ENCODE data around the gene PLEKHG5.

PLEKHG5 gene

DNA sequence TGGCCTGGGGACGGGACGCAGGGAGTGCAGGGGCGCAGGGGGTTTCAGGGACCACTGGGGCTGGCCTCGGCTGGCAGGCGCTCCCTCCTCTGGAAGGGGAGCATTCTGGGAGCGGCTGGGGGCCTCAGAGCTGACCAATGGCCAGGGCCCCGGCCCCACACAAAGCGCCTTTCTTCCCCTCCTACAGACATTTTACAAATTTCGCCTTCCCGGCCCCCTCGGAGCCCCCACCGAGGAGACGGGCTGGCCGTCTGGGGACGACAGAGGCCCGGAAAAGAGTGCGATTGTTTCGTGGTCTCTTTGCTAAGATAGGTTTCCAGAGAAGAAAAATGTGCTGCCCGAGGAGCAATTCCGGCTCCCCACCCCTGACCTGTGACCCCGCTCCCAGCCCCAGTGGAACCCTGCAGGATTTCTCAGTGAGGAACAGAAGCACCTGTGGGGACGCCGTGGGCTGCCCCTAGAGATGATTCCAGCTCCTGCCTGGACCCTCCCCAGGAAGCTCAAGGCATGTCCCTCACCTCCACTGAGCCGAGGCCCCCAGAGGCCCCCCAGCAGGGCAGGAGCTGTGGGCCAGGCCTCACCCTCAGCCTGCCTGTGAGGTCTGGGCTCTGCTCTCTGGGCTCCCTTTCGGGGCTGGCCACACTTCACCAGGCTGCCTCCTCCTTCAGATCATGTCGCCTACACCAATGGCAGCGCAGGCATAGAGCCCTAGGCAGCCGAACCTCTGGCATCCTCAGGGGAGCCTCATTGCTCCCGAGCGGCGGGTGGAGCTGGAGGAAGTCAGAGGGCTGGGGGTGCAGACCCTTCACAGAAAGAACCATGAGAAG lies 15.0 kb upstream of the PLEKHG5 start:
- TF ChIP-seq, protein P1, sequence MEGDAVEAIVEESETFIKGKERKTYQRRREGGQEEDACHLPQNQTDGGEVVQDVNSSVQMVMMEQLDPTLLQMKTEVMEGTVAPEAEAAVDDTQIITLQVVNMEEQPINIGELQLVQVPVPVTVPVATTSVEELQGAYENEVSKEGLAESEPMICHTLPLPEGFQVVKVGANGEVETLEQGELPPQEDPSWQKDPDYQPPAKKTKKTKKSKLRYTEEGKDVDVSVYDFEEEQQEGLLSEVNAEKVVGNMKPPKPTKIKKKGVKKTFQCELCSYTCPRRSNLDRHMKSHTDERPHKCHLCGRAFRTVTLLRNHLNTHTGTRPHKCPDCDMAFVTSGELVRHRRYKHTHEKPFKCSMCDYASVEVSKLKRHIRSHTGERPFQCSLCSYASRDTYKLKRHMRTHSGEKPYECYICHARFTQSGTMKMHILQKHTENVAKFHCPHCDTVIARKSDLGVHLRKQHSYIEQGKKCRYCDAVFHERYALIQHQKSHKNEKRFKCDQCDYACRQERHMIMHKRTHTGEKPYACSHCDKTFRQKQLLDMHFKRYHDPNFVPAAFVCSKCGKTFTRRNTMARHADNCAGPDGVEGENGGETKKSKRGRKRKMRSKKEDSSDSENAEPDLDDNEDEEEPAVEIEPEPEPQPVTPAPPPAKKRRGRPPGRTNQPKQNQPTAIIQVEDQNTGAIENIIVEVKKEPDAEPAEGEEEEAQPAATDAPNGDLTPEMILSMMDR (IDR thresholded peaks at IDR 0.05; ENCODE audit: borderline replicate concordance, insufficient read depth, low read depth, low read length): no peak
- no peak overlapping the region for H3K4me3 ChIP-seq (ENCODE audit: low read depth, low read length)

DNA sequence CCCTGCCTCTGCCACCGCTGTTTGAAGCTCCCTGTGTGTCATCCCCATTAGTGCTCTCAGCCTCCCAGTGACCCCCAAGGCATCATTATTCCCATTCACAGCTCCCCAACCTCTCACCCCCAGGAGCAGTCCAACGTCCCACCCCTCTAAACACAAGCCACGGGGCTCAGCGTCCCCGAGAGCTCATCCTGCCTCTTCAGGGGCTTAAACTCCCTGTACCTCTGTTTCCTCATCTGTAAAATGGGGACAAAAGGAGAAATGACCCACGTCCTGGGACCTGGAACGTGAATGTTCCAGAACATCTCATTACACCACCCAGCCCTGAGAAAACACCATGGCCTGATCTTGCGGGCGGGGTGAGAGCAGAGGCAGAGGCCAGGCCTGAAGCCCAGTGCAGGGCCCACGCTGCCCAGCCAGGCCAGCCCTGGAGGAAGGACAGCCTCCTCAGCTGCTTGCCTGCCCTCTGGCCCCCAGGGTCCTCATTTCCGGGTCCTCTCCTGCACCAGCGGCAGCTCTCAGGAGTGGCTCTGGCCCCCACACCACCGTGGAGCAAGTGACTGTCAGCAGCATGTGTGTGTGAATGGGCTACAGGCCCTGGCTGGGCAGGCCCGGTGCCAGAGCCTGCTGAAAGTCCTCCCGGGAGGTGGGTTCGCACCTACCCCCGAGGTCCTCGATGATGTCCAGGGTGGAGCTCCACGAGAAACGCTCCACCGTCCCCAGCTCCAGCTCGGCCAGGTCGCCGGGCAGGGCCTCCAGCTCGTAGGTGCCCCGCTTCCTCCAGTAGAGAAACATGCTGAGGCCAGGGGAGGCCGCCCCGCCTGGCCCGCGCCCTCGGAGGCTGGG lies 14.1 kb upstream of the PLEKHG5 start:
- TF ChIP-seq, protein P1 (IDR thresholded peaks at IDR 0.05; ENCODE audit: borderline replicate concordance, insufficient read depth, low read depth, low read length): no peak
- no peak overlapping the region for H3K4me3 ChIP-seq (ENCODE audit: low read depth, low read length)

DNA sequence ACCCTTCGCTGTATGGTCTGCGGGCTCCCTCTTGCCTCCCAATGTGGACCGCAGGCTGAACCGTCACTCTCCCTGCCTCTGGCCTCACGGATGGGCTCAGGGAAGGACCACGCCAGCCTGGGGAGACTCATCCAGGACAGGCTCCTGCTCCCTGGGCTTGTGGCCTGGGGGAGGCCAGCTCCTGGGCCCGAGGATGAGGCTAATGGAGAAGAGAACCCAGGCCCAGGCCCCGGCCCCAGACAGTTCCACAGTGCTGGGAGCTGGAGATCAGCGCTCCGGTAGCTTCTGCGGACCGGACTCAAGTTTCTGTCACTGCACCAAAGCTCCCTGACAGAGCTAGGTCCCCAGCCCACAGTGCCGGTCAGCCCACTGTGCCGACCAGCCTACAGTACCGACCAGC lies 13.4 kb upstream of the PLEKHG5 start:
- H3K4me3 ChIP-seq (ENCODE audit: low read depth, low read length): no peak overlapping the region
- TF ChIP-seq, protein P1 (IDR thresholded peaks at IDR 0.05; ENCODE audit: borderline replicate concordance, insufficient read depth, low read depth, low read length): no peak

DNA sequence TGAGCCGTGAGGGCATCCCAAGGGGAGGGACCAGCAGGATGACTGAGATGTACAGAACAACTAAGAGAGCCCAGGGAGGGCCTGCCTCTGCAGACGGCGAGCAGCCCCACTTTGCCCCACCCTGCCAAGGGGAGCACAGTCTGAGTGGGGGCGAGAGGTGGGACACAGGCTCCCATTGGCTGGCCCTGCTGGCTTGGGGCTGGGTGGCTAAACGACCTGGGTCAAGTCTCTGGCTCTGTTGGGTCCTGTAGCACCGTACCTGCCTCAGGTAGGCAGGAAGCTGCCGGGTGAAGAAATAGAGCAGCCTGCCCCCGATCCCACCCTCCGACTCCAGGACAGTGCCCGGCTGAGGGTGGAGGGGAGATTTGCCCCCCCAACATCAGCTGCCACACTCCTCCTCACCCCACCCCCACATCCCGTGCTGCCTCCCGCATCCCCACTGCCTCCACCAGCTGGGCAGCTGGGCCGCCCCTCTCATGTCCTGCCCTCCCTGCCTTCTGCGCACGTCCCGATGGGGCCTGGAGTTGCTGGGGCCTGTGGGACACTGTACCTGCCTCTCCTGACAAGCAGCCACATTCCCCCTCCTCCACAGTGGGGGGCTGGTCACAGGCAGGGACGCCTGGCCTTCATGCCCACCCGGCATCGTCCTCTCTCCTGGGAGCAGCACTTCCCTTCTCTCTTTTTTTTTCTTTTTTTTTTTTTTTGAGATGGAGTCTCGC lies 12.6 kb upstream of the PLEKHG5 start:
- H3K4me3 ChIP-seq (ENCODE audit: low read depth, low read length): no peak overlapping the region
- TF ChIP-seq, protein P1 (IDR thresholded peaks at IDR 0.05; ENCODE audit: borderline replicate concordance, insufficient read depth, low read depth, low read length): no peak

DNA sequence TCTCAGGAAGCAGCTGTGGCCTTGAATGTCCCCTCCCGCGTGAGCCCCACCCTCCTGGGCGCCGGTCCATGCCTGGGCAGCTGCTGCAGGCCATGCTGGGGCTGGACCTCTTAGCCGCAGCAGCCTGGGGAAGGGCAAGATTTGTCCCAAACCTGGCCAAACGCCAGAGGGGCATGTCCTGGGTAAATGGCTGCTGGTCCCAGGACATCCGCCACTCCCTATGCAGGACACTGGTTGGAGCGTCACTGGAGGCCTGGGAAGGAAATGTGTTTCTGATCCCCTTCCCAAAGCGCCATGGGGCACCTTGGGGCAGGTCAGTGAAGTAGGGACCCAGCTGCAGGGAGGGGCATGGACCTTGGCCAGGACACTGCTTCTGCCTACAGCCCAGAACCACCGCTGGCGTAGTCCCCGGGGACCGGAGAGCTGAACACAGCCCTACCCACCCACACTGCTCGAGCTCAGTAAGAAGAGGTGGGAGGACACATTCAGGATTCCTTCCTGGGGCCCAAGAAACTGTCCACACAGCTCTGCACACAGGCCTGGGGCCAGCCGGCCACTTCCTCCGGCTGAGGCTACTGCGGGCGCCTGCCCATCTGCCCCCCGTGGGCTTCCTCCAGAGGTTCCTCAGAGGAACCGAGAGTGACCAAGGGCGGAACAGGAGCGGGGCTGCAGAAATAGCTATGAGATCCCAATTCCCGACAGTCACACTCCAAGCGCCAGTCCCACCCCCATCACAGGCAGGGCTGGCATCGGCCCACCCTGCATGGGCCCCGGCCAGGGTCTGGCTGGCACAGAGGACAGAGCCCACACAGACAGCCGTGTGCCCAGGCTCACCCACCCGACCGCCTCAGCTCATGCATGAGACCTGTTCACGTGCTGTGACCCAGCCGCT lies 10.8 kb upstream of the PLEKHG5 start:
- no peak overlapping the region for H3K4me3 ChIP-seq (ENCODE audit: low read depth, low read length)
- TF ChIP-seq, protein P1 (IDR thresholded peaks at IDR 0.05; ENCODE audit: borderline replicate concordance, insufficient read depth, low read depth, low read length): no peak

DNA sequence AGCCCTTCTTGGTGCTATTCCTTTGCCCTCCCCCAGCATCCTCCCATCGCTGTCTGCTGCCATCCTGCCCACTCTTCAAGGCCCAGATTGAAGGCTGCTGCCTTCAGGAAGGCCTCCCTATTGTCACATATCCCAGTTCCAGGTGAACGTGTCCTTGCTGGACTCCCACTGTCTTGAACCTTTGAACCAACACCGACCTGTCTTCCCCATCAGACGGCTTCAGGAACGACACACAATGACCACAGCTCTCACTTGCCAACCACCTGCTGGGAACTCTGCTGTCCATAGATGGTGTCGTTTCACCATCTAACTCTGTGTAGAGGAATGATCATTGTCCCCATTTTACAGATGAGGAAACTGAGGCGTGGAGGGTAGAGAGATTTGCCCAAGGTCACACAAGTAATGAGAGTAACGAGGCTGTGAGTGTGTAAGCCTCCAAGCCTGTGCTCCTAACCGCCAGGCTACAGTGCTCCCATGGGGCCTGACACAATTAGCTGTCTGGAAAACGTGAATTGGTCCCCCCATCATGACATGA lies 9.9 kb upstream of the PLEKHG5 start:
- H3K4me3 ChIP-seq (ENCODE audit: low read depth, low read length): no peak overlapping the region
- TF ChIP-seq, protein P1 (IDR thresholded peaks at IDR 0.05; ENCODE audit: borderline replicate concordance, insufficient read depth, low read depth, low read length): no peak

Data from GM12875 (cell line).